Heart left ventricle (tissue), 13 donors: ENCODE data around the gene NTN4.

ENCODE experiments used
- CTCF ChIP-seq, 12 donors: fragments of 200-600 bp; sonication (generic) in 4 of 12; IDR thresholded peaks; one replicate each; pipeline versions ENCODE4 v1.5.0 to v1.8.0; 2018 to 2022; ENCODE audit warnings: antibody characterized with exemption in 12 of 12, mild to moderate bottlenecking in 5 of 12
- POLR2A ChIP-seq, 2 donors: fragments of 450-650 bp; IDR thresholded peaks; one replicate each; pipeline ENCODE4 v1.6.1; 2017; ENCODE audit warnings: antibody characterized with exemption in 2 of 2, mild to moderate bottlenecking in 2 of 2, moderate library complexity in 2 of 2
- donor health status: ischemic (EF 13 %, LVEDD 7.1; RV severe dilation, severe dysfunction).
- donor health status: DM: no; HTN: yes; CAD: no.
- donor health status: DM: no; HTN: no; CAD: no.
- donor health status: ischemic (EF 25% LVEDD 6.9; RV normal size, moderate dysfunction).
- donor health status: ischemic (EF 25% LVEDD 5.7; RV mildly dilated, moderate dysfunction).
- donor health status: ischemic (EF 35%, LVEDD 5.7; RV mildly dilated, moderate dysfunction).
- donor health status: nonischemic (EF 11% LVEDD 7.7; RV severe dilation, severe dysfunction).
- donor health status: DM: yes; HTN: yes; CAD: no.
- donor health status: PGD.
- donor health status: ischemic (EF 29% LVEDD 5.4; RV normal size, mild dysfunction).
- donor health status: nonischemic (EF 23%, LVEDD 6.1; RV moderate dilation, normal function).

GRCh38 chr12:95809000-95809680 lies 18.6 kb upstream of the NTN4 start:
- no peak for TF ChIP-seq CTCF (IDR thresholded peaks at IDR 0.05)
- no peak for TF ChIP-seq POLR2A (IDR thresholded peaks at IDR 0.05)
